HG03066 (cell line): ENCODE data around the gene CRB2.

Source experiments
- ATAC-seq: cut with Tn5 transposase; IDR thresholded peaks from one replicate; pipeline ENCODE4 v1.9.1; 2021; ENCODE audit warnings: low read depth; ENCODE audit not compliant: unreplicated experiment

CRB2 gene

GRCh38 chr9:123377211-123377971, 21.4 kb downstream of the CRB2 start:
- ATAC-seq: no peak

- ATAC-seq: no peak
These were observed 22.0 kb downstream of the CRB2 start for GRCh38 chr9:123378025-123378424.

- no peak for ATAC-seq
These were observed 23.1 kb downstream of the CRB2 start for GRCh38 chr9:123378956-123379660.

- ATAC-seq: no peak
These were observed 25.1 kb downstream of the CRB2 start for GRCh38 chr9:123380852-123381705.

- ATAC-seq: no peak
These were observed 26.9 kb downstream of the CRB2 start for GRCh38 chr9:123382653-123383511.

GRCh38 chr9:123383512-123384170, 27.6 kb downstream of the CRB2 start:
- ATAC-seq: no peak

- no peak for ATAC-seq
These were observed 31.7 kb downstream of the CRB2 start for GRCh38 chr9:123387686-123388085.

GRCh38 chr9:123389070-123389469, 33.1 kb downstream of the CRB2 start:
- no peak for ATAC-seq

GRCh38 chr9:123389698-123390097, 33.7 kb downstream of the CRB2 start:
- no peak for ATAC-seq

- no peak for ATAC-seq
These were observed 34.5 kb downstream of the CRB2 start for GRCh38 chr9:123390337-123391135.

GRCh38 chr9:123391233-123391632, 35.2 kb downstream of the CRB2 start:
- ATAC-seq: no peak

GRCh38 chr9:123391946-123392345, 35.9 kb downstream of the CRB2 start:
- no peak for ATAC-seq

GRCh38 chr9:123392802-123393201, 36.8 kb downstream of the CRB2 start:
- ATAC-seq: no peak

- no peak for ATAC-seq
These were observed 38.6 kb downstream of the CRB2 start for GRCh38 chr9:123394291-123395235.

GRCh38 chr9:123395276-123395688, 39.3 kb downstream of the CRB2 start:
- no peak for ATAC-seq

- ATAC-seq: no peak
These were observed 39.9 kb downstream of the CRB2 start for GRCh38 chr9:123395689-123396511.

- no peak for ATAC-seq
These were observed 42.0 kb downstream of the CRB2 start for GRCh38 chr9:123397975-123398374.
